NB4 (cell line): Measurements from ENCODE around the gene C9orf57.

Experiments used
- DNase-seq: peaks from one replicate; pipeline ENCODE4 v3.0.0; 2010; ENCODE audit warnings: low read depth
- H3K4me3 ChIP-seq: one replicate; pipeline ENCODE4 v1.5.1; 2011; ENCODE audit warnings: mild to moderate bottlenecking, low read depth, low read length, moderate library complexity
- MYC ChIP-seq: IDR thresholded peaks from 2 replicates; pipeline ENCODE4 v1.6.1; 2011; ENCODE audit warnings: low read depth, low read length
- POLR2A ChIP-seq: IDR thresholded peaks from 2 replicates; pipeline ENCODE4 v1.6.1; 2011; ENCODE audit warnings: mild to moderate bottlenecking; ENCODE audit not compliant: insufficient read length; ENCODE audit errors: extremely low read depth
- TF ChIP-seq, protein P1 (sequence below): IDR thresholded peaks from one replicate; pipeline ENCODE4 v1.5.1; 2012; ENCODE audit warnings: low read depth, low read length
- TF ChIP-seq, protein P2 (sequence below): IDR thresholded peaks from 2 replicates; pipeline ENCODE4 v1.6.1; 2011; ENCODE audit warnings: low read depth, low read length

Gene C9orf57

DNA sequence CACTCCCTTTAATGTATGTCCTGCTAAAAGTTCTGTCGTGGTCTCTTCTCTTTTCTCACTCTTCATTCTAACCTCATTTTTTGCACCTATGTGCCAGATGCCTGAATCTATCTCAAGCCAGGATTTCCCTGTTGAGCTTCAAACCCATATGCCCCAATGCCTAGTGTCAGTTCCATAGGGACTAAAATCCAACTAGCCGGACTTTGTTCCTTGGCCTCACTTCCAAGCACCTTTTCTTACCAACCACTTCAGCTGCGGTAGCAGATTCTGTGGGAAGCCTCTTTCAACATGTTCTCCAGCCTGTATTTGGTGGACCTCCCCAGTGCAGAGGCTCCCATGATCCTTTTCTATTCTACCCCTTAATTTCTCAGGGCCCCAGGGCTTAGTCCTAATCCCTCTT lies 17.5 kb downstream of the C9orf57 start:
- DNase-seq = no peak
- no peak overlapping the region for H3K4me3 ChIP-seq
- TF ChIP-seq, protein P1, sequence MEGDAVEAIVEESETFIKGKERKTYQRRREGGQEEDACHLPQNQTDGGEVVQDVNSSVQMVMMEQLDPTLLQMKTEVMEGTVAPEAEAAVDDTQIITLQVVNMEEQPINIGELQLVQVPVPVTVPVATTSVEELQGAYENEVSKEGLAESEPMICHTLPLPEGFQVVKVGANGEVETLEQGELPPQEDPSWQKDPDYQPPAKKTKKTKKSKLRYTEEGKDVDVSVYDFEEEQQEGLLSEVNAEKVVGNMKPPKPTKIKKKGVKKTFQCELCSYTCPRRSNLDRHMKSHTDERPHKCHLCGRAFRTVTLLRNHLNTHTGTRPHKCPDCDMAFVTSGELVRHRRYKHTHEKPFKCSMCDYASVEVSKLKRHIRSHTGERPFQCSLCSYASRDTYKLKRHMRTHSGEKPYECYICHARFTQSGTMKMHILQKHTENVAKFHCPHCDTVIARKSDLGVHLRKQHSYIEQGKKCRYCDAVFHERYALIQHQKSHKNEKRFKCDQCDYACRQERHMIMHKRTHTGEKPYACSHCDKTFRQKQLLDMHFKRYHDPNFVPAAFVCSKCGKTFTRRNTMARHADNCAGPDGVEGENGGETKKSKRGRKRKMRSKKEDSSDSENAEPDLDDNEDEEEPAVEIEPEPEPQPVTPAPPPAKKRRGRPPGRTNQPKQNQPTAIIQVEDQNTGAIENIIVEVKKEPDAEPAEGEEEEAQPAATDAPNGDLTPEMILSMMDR = no peak
- no peak for TF ChIP-seq POLR2A
- TF ChIP-seq, protein P2, sequence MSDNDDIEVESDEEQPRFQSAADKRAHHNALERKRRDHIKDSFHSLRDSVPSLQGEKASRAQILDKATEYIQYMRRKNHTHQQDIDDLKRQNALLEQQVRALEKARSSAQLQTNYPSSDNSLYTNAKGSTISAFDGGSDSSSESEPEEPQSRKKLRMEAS = no peak
- no peak for TF ChIP-seq MYC

DNA sequence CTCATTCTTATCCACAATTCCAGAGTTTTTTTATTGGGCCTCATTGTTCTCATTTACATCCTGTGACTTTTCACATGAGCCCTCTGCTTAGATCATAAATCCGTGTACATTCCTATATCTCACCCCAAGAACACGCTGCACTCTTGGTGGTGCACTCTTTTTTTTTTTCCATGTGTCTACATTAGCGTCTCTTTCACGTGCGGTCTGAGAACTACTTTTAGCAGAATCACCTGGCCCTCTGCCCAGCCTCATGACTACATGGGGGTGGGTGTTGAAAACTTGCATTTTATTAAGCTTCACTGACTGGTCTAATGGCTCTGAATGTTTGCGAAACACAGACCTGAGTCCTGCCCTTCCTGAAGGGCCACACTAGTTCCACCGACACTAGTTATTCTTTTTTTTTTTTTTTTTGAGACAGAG lies 18.6 kb downstream of the C9orf57 start:
- H3K4me3 ChIP-seq = no peak overlapping the region
- DNase-seq = no peak
- TF ChIP-seq, protein P1 = no peak
- TF ChIP-seq MYC (no peak), POLR2A (no peak)
- TF ChIP-seq, protein P2 = no peak

DNA sequence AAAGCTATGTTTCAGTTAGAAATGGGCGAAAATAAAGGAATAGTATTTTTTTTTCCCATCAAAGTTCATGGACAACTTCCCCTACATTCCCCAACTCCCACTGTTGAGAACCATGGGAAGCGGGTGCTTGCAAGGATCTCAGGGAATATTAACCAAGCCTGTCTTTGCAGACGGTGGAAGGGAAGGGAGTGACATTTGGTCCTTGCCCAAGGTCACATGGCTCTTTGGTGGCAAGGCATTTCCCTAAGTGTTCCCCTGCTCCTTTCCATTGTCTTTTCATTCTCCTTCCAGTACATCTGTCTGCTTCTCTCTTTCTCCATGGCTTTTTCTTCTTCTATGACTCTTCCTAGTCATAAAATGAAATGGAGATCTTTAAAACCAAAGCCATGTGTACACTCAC lies 19.0 kb downstream of the C9orf57 start:
- H3K4me3 ChIP-seq = no peak overlapping the region
- TF ChIP-seq, protein P1 = no peak
- no peak for TF ChIP-seq MYC
- TF ChIP-seq, protein P2 = no peak
- no peak for TF ChIP-seq POLR2A
- no peak for DNase-seq

DNA sequence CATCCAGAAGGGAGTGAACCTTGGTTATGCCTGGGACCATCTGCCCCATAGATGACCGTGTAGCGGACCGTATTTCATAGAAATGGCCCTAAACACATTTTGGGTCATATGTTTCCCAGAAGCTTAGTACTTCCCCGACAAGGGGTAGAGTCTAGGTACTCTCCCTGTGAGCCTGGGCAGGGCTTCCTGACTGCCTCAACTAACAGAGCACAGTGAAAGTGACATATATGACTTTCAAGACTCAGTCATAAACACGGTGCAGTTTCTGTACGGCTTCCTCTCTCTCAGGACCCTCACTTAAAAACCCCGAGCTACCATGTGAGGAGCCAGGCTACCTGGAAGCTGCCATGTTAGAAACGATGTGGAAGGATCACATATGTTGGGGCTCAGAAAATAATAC lies 20.9 kb downstream of the C9orf57 start:
- H3K4me3 ChIP-seq = no peak overlapping the region
- no peak for TF ChIP-seq POLR2A
- TF ChIP-seq, protein P2 = no peak
- TF ChIP-seq MYC = no peak
- TF ChIP-seq, protein P1 = no peak
- DNase-seq = no peak

DNA sequence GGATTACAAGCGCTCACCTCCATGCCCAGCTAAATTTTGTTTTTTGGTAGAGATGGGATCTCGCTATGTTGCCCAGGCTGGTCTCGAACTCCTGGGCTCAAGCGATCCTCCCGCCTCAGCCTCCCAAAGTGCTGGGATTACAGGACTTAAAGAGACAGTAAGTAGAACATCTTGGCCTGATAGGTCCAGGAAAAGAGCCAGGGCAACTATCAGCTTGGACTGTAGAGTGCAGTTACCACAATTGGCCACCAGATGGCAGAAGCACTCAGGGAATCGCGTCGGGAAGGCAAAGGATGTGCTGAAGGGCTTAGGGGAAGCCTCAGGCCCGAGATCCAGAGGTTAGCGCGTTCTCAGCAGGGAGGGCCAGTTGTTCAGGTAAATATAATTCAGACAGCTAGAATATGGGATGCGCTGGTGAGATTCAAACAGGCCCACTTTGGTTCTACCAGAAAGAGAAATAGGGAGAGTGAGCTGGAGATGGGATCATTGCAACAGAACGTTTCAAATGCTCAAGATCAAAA lies 21.5 kb downstream of the C9orf57 start:
- TF ChIP-seq, protein P2 = no peak
- TF ChIP-seq, protein P1 = peak; percentile 70
- no peak overlapping the region for H3K4me3 ChIP-seq
- peak; percentile 57 for DNase-seq

DNA sequence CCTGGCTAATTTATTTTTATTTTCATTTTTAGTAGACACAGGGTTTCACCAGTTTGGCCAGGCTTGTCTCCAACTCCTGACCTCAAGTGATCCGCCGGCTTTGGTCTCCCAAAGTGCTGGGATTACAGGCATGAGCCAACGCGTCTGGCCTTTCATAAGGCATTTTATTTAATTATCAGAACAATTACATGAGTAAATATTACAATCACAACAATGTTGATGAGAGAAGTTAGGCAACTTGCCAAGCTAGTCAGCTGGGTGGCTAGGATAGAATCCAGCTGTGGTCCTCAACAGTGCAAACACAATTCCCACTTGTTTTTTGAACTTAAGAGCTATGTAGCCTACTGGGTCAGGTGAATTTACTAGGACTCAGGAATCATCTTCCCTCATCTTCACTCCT lies 22.0 kb downstream of the C9orf57 start:
- TF ChIP-seq POLR2A (no peak), MYC (no peak)
- TF ChIP-seq, protein P1 = no peak
- TF ChIP-seq, protein P2 = no peak
- DNase-seq = no peak
- no peak overlapping the region for H3K4me3 ChIP-seq
